Liver (tissue), 3 donors: ENCODE measurements around the gene ABCA1.

Experiments
- ATF3 ChIP-seq: IDR thresholded peaks from 2 replicates; pipeline ENCODE4 v1.6.1; 2016; ENCODE audit warnings: antibody characterized with exemption
- CTCF ChIP-seq: fragments of 150-350 bp; IDR thresholded peaks from 2 replicates; pipeline ENCODE4 v1.5.1; 2017; ENCODE audit warnings: improper control_type of control experiment, low read depth, low read length; ENCODE audit not compliant: missing input control
- FOXA2 ChIP-seq: IDR thresholded peaks from 2 replicates; pipeline ENCODE4 v1.6.1; 2016; ENCODE audit warnings: antibody characterized with exemption
- MAX ChIP-seq: IDR thresholded peaks from 2 replicates; pipeline ENCODE4 v1.6.1; 2016; ENCODE audit warnings: antibody characterized with exemption
- TAF1 ChIP-seq: conservative IDR thresholded peaks from 2 replicates; pipeline ENCODE4 v1.6.1; 2016; ENCODE audit warnings: antibody characterized with exemption, mild to moderate bottlenecking
- YY1 ChIP-seq: IDR thresholded peaks from 2 replicates; pipeline ENCODE4 v1.6.1; 2016; ENCODE audit warnings: antibody characterized with exemption, mild to moderate bottlenecking
- donor health status: healthy.
- donor health status: healthy.

- no peak for TF ChIP-seq MAX
- no peak for TF ChIP-seq CTCF
- TF ChIP-seq YY1, result no peak
- no peak for TF ChIP-seq ATF3
- TF ChIP-seq FOXA2, result no peak
- TF ChIP-seq TAF1, result no peak
Observed at GRCh38 chr9:104798209-104798995, 129.6 kb downstream of the ABCA1 start.
